Chondrocyte (in vitro differentiated cells): ENCODE results near the gene NCOA3. TPM values are rescaled to one million over a fixed set of nuclear protein-coding genes. Genes with fewer than 3 reads are reported as not detected.
"Not testable (repeated sequence)": the region's sequence is repeated elsewhere in the genome, so short reads cannot be mapped to it uniquely, and the experiment has no call there.

Experiments
- DNase-seq: peaks from one replicate; pipeline ENCODE4 v3.0.0; 2021; ENCODE audit warnings: mixed read lengths, low spot score
- H3K27ac Mint-ChIP-seq: one replicate; pipeline ENCODE4 v1.8.0; 2021; ENCODE audit warnings: mild to moderate bottlenecking, moderate library complexity, mixed read lengths; ENCODE audit not compliant: unreplicated experiment
- H3K27me3 Mint-ChIP-seq: 2 replicates; pipeline ENCODE4 v1.8.0; 2021; ENCODE audit warnings: low read depth, mixed read lengths
- H3K36me3 Mint-ChIP-seq: 2 replicates; pipeline ENCODE4 v1.8.0; 2021; ENCODE audit warnings: low read depth, mixed read lengths
- H3K4me1 Mint-ChIP-seq: 2 replicates; pipeline ENCODE4 v1.8.0; 2021; ENCODE audit warnings: low read depth, mild to moderate bottlenecking, mixed read lengths
- H3K4me3 Mint-ChIP-seq: one replicate; pipeline ENCODE4 v1.8.0; 2021; ENCODE audit warnings: mild to moderate bottlenecking, moderate library complexity, mixed read lengths; ENCODE audit not compliant: unreplicated experiment
- H3K9me3 Mint-ChIP-seq: 2 replicates; pipeline ENCODE4 v1.8.0; 2021; ENCODE audit warnings: low read depth, mixed read lengths
- total RNA-seq: library from RNA; stranded (reverse); gene quantifications from 3 replicates; pipeline ENCODE4 v1.2.1, GENCODE V29; 2021
- TF ChIP-seq, protein P1 (sequence below): fragments of 200-600 bp; sonication (generic); IDR thresholded peaks from 2 replicates; pipeline ENCODE4 v1.5.0; 2021; ENCODE audit warnings: antibody characterized with exemption, mild to moderate bottlenecking, moderate library complexity

NCOA3 gene
- total RNA-seq, 1 donor from 2014 or later = 45.2 TPM

DNA sequence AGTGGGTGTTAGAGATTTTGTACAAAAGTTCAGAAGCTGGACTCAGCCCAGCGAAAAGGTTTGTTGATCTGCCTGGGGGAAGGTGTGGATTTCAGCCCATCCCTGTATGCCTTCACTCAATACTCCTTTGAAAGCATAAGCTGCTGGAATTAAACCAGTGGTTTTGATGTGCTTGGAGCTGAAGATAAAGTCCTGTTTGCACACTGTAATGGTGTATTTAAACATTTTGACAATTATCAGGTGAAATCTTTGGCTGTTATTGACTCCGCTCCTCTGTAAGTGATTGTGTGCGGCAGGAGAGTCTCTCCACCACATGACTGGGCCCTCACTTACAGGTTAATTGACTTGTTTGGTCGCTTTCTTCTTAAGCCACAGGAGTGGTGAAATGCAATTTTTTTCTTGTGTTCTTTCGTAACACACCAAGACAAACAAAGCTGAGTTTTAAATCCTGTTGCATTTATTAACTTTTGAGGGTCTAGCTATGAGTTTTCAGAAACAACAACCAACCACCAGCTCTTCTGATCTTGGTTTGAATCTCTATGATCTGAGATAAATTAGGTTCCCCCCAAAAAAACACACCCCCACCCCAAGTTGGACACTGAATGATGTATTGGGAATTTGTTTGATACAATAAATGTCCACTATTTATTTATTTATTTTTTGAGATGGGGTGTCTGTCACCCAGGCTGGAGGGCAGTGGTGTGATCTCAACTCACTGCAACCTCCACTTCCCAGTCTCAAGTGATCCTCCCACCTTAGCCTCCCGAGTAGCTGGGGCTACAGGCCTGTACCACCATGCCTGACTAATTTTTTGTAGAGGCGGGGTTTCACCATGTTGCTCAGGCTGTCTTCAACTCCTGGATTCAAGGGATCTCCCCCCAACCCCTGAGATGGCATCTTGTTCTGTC is 46.3 kb upstream of the NCOA3 start:
- Mint-ChIP-seq H3K27me3 (no peaks in the 10 kb centered on the region), H3K9me3 (peaks cover 8% of the 10 kb centered on the region), H3K4me3 (no peak overlapping the region), H3K36me3 (peaks cover 4% of the 10 kb centered on the region), H3K4me1 (peaks cover 18% of the 10 kb centered on the region), H3K27ac (no peak overlapping the region)
- no peak for DNase-seq
- TF ChIP-seq, protein P1, sequence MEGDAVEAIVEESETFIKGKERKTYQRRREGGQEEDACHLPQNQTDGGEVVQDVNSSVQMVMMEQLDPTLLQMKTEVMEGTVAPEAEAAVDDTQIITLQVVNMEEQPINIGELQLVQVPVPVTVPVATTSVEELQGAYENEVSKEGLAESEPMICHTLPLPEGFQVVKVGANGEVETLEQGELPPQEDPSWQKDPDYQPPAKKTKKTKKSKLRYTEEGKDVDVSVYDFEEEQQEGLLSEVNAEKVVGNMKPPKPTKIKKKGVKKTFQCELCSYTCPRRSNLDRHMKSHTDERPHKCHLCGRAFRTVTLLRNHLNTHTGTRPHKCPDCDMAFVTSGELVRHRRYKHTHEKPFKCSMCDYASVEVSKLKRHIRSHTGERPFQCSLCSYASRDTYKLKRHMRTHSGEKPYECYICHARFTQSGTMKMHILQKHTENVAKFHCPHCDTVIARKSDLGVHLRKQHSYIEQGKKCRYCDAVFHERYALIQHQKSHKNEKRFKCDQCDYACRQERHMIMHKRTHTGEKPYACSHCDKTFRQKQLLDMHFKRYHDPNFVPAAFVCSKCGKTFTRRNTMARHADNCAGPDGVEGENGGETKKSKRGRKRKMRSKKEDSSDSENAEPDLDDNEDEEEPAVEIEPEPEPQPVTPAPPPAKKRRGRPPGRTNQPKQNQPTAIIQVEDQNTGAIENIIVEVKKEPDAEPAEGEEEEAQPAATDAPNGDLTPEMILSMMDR = no peak

DNA sequence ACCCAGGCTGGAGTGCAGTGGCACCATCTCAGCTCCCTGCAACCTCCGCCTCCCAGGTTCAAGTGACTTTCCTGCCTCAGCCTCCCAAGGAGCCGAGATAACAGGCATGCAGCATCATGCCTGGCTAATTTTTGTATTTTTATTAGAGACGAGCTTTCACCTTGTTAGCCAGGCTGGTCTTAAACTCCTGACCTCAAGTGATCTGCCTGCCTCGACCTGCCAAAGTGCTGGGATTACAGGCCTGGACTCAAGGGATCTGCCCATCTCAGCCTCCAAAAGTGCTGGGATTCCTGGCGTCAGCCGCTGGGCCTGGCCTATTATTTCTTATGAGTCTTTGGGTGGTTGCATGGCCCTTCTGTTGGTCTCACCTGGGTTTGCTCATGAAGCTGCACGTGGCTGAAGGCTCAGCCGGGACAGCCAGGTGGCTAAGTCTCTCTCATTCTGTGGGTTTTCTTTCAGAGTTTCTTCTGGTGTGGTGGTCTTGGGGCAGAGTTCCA is 45.6 kb upstream of the NCOA3 start:
- TF ChIP-seq, protein P1 = no peak
- Mint-ChIP-seq H3K27me3 (no peaks in the 10 kb centered on the region), H3K9me3 (peaks cover 8% of the 10 kb centered on the region), H3K36me3 (peaks cover 4% of the 10 kb centered on the region), H3K4me1 (peaks cover 20% of the 10 kb centered on the region), H3K4me3 (no peak overlapping the region), H3K27ac (no peak overlapping the region)
- DNase-seq = no peak

DNA sequence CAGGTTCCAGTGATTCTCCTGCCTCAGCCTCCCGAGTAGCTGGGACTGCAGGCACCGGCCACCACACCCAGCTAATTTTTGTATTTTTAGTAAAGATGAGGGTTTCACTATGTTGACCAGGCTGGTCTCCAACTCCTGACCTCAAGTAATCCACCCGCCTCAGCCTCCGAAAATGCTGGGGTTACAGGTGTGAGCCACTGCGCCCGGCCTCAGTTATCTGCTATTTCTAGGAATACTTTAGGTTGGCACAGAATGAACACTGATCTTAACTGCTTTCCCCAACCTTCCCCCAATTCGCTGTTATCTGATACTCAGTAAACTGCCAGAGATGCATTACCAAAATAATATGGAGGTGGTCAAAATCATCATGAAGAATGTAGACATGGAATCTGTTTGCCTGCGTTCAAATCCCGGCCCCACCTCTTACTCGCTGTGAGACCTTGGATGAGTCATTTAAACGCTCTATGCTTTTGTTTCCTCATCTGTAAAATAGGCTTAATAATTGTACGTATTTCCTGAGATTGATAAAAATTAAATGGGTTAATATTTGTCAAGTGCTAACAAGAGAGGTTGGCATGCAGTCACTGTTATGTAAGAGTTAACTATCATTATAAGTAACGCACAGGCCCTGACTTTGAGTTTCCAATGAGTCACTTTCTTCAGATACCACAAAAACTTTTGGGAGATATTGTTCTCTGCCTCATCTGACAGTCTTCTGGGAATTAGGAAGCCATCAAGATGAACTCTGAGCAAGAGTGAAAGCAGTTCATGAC is 44.5 kb upstream of the NCOA3 start:
- H3K27ac Mint-ChIP-seq = no peak overlapping the region
- peaks cover 27% of the 10 kb centered on the region for H3K4me1 Mint-ChIP-seq
- no peak overlapping the region for H3K4me3 Mint-ChIP-seq
- peaks cover 4% of the 10 kb centered on the region for H3K36me3 Mint-ChIP-seq
- H3K9me3 Mint-ChIP-seq = peaks cover 8% of the 10 kb centered on the region
- DNase-seq = no peak
- TF ChIP-seq, protein P1 = no peak
- no peaks in the 10 kb centered on the region for H3K27me3 Mint-ChIP-seq

DNA sequence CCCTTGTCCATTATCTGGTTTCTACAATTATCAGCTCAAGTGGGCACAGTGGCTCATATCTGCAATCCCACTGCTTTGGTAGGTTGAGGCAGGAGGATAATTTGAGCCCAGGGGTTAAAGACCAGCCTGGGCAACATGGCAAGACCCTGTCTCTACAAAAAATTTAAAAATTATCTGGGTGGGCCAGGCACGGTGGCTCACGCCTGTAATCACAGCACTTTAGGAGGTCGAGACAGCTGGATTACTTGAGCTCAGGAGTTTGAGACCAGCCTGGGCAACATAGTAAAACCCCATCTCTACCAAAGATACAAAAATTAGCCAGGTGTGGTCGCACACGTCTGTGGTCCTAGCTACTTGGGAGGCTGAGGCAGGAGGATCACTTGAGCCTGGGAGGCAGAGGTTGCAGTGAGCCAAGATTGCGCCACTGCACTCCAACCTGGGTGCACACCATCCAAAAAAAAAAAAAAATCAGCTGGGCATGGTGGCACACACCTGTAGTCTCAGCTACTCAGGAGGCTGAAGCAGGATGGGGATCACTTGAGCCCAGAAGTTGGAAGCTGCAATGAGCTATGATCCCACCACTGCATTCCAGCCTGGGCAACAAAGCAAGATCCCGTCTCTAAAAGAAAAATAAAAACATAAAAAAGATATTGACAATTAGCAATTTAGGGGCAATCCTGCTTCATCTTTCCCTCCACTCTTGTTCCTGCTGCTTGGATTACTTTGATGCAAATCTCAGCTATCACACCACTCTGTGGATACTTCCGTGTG is 43.2 kb upstream of the NCOA3 start:
- H3K9me3 Mint-ChIP-seq, H3K27me3 Mint-ChIP-seq, H3K36me3 Mint-ChIP-seq, DNase-seq, H3K4me3 Mint-ChIP-seq, H3K27ac Mint-ChIP-seq: not testable (repeated sequence)
- H3K4me1 Mint-ChIP-seq = peaks cover 22% of the 10 kb centered on the region

DNA sequence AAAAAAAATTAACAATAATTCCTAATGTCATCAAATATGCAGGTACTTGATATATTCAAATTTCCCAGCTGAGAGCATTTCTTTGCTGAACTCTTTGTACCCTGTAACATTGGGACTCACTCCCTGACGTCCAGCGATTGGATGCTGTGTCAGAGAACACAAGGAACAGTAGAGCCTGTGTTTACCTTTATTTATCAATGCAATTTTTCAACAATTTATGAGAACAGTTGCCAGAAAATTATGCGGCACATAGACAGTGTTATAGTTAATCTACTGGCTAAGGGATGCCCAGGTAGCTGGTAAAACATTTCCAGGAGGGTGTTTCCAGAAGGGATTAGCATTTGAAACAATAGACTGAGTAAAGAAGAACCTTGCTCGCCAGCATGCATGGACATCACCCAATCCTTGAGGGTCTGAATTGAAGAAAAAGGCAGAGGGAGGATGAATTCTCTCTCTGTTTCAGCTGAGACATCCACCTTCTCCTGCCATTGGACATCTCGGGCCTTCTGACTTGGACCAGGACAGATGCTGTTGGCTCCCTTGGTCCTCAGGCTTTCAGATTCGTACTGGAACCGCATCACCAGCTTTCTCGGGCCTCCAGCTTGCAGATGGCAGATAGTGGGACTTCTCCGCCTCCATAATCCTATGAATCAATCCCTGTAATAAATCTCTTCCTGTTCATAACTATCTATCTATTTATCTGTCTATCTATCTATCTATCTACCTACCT is 42.2 kb upstream of the NCOA3 start:
- no peaks in the 10 kb centered on the region for H3K36me3 Mint-ChIP-seq
- no peaks in the 10 kb centered on the region for H3K27me3 Mint-ChIP-seq
- H3K4me1 Mint-ChIP-seq = peaks cover 31% of the 10 kb centered on the region
- TF ChIP-seq, protein P1 = no peak
- DNase-seq = no peak
- H3K4me3 Mint-ChIP-seq = no peak overlapping the region
- H3K9me3 Mint-ChIP-seq = peaks cover 3% of the 10 kb centered on the region
- peak overlapping the region; percentile 10 for H3K27ac Mint-ChIP-seq

DNA sequence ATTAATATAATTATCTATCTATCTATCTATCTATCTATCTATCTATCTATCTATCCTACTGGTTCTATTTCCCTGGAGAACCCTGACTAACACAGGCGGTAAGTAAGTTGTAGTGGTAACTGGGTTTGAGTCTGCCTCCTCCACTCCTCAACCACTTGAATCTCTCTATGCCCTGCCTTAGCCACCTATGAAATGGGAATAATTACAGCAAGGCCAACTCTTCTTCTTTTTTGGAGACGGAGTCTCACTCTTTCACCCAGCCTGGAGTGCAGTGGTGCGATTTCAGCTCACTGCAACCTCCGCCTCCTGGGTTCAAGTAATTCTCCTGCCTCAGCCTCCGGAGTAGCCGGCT is 41.0 kb upstream of the NCOA3 start:
- not testable (repeated sequence) for H3K4me3 Mint-ChIP-seq, H3K9me3 Mint-ChIP-seq, H3K27me3 Mint-ChIP-seq, H3K27ac Mint-ChIP-seq, H3K36me3 Mint-ChIP-seq, DNase-seq
- H3K4me1 Mint-ChIP-seq = peaks cover 43% of the 10 kb centered on the region
